Stomach (tissue), 9 donors: ENCODE measurements around the gene DHTKD1. TPM values are rescaled to one million over a fixed set of nuclear protein-coding genes. Genes with fewer than 3 reads are reported as not detected.
A peak's percentile ranks its signal among the peaks of the same experiment; 100 is the strongest.

Experiments used
- DNase-seq, 2 donors: peaks; one replicate each; pipeline versions ENCODE4 v3.0.0 to v3.0.0-alpha.2; 2013 to 2019
- H3K27ac ChIP-seq, 5 donors: fragments of 200-600 bp in 4 of 5; sonication (generic) in 4 of 5; one replicate each; pipeline ENCODE4 v1.5.1; 2013 to 2019; ENCODE audit warnings: mild to moderate bottlenecking in 1 of 5, moderate library complexity in 1 of 5
- H3K27me3 ChIP-seq, 3 donors: fragments of 200-600 bp; sonication (generic); one replicate each; pipeline ENCODE4 v1.5.1; 2017 to 2019; ENCODE audit warnings: mixed run types in 1 of 3
- H3K36me3 ChIP-seq, 4 donors: fragments of 200-600 bp; sonication (generic); 1 replicate in 3 of 4; 2 replicates in 1 of 4; pipeline ENCODE4 v1.5.1; 2016 to 2019
- H3K4me1 ChIP-seq, 4 donors: fragments of 200-600 bp; sonication (generic); one replicate each; pipeline ENCODE4 v1.5.1; 2016 to 2019
- H3K4me3 ChIP-seq, 4 donors: fragments of 200-600 bp; sonication (generic) in 3 of 4; one replicate each; pipeline ENCODE4 v1.5.1; 2016 to 2019; ENCODE audit warnings: mild to moderate bottlenecking in 1 of 4
- H3K9me3 ChIP-seq, 4 donors: fragments of 200-600 bp; sonication (generic); one replicate each; pipeline ENCODE4 v1.5.1; 2016 to 2019
- EP300 ChIP-seq: sonication (generic); formaldehyde crosslinking; IDR thresholded peaks from one replicate; pipeline ENCODE4 v1.6.1; 2017; ENCODE audit warnings: antibody characterized with exemption
- POLR2A ChIP-seq, 4 donors: fragments of 450-650 bp; IDR thresholded peaks; one replicate each; pipeline ENCODE4 v1.6.1; 2016; ENCODE audit warnings: antibody characterized with exemption in 4 of 4, control low read depth in 2 of 4, mild to moderate bottlenecking in 1 of 4, moderate library complexity in 1 of 4
- POLR2AphosphoS5 ChIP-seq, 3 donors: sonication (generic); formaldehyde crosslinking; IDR thresholded peaks; one replicate each; pipeline ENCODE4 v1.6.1; 2016; ENCODE audit warnings: antibody characterized with exemption in 3 of 3
- WGBS, 5 donors: extraction: QIAGEN DNeasy Blood & Tissue Kit in 3 of 5; methylation state at CpG; one replicate each; pipeline versions ENCODE4 v1.1.5 to v1.1.7; 2013 to 2018; 5-methylcytosine and 5-hydroxymethylcytosine counted together
- intact Hi-C: fragments of 100-400 bp; cut with DNase I; formaldehyde crosslinking; loops from one replicate; pipeline ENCODE4 v1.15.1; 2023; ENCODE audit warnings: low total_unique reads
- polyA plus RNA-seq, 3 donors: library from polyadenylated mRNA; stranded (reverse); fragments of 200-250 nt; gene quantifications; one replicate each; pipeline ENCODE4 v1.2.3, GENCODE V29; 2013
- total RNA-seq, 5 donors: library from RNA; depleted of rRNA; stranded (reverse); fragments of >200 nt; gene quantifications; one replicate each; pipeline versions ENCODE4 v1.1.0 to v1.2.3, GENCODE V29; 2014 to 2016
- TF ChIP-seq, protein P1 (sequence below), 7 experiments: fragments of 450-650 bp in 4 of 7; fragments of 200-600 bp in 3 of 7; sonication (generic) in 3 of 7; IDR thresholded peaks; one replicate each; pipeline ENCODE4 v1.5.1; 2016 to 2019; ENCODE audit warnings: antibody characterized with exemption in 7 of 7, control low read depth in 2 of 7, mild to moderate bottlenecking in 1 of 7
- donor health status: healthy with polysubstance abuse.
- donor health status: Bipolar disorder and iron deficiency.
- donor health status: healthy.

Gene DHTKD1
- total and polyA plus RNA-seq, 8 donors = 6.4 to 98.2 (median 9.8) TPM

DNA sequence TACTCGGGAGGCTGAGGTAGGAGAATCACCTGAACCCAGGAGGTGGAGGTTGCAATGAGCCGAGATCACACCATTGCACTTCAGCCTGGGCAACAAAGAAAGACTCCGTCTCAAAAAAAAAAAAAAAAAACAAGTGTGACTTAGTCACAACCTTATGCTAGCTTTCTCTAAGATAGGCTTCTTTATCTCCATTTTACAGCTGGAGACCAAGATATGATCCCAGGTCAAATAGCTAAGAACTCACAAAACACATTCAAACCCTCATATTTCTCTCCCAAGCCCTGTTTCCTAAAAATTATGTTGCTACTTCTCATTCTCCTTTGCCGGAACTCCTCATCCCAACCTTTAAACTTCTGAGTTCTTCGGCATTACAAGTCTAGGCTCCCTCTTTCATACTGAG lies 13.0 kb upstream of the DHTKD1 start:
- peaks cover 8 to 15% (median 10%) of the 10 kb centered on the region in 4 donors for H3K4me1 ChIP-seq
- WGBS, 5 donors = 67 to 81% (median 77%) methylated on average over 5 of the region's 5 CpGs

DNA sequence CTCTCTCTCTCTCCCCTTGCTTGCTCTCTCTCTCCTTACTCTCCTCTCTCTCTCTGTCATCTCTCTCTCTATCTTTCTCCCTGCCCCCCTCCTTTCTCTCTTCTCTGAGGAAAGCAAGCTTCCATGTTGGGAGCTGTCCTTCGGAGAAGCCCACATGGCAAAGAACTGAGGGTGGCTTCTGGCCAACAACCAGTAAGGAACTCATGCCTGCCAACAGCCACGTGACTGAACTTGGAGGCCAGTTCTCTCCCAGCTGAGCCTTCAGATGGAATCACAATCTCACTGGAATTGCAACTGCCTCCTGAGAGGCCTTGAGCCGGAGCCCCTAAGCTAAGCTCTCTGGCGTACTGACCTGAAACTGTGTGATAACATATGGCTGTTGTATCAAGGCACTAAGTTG lies 12.0 kb upstream of the DHTKD1 start:
- TF ChIP-seq POLR2AphosphoS5 (IDR thresholded peaks at IDR 0.05) (no peak), POLR2A (IDR thresholded peaks at IDR 0.05) (no peak)
- no peaks in the 10 kb centered on the region for H3K9me3 ChIP-seq
- no peak overlapping the region for H3K4me3 ChIP-seq
- H3K27me3 ChIP-seq = no peaks in the 10 kb centered on the region
- intact Hi-C loops = no loop called here
- H3K4me1 ChIP-seq = peaks cover 8 to 15% (median 10%) of the 10 kb centered on the region in 4 donors
- DNase-seq = no peak
- no peak overlapping the region for H3K27ac ChIP-seq
- H3K36me3 ChIP-seq = no peaks in the 10 kb centered on the region
- WGBS, 5 donors = 52 to 61% (median 57%) methylated on average over 4 of the region's 4 CpGs

More for the DNA sequence above, 13.0 kb upstream of the DHTKD1 start:
- intact Hi-C loops = no loop called here
- TF ChIP-seq POLR2AphosphoS5 (IDR thresholded peaks at IDR 0.05) (no peak), EP300 (no peak), POLR2A (IDR thresholded peaks at IDR 0.05) (no peak)
- TF ChIP-seq, protein P1, sequence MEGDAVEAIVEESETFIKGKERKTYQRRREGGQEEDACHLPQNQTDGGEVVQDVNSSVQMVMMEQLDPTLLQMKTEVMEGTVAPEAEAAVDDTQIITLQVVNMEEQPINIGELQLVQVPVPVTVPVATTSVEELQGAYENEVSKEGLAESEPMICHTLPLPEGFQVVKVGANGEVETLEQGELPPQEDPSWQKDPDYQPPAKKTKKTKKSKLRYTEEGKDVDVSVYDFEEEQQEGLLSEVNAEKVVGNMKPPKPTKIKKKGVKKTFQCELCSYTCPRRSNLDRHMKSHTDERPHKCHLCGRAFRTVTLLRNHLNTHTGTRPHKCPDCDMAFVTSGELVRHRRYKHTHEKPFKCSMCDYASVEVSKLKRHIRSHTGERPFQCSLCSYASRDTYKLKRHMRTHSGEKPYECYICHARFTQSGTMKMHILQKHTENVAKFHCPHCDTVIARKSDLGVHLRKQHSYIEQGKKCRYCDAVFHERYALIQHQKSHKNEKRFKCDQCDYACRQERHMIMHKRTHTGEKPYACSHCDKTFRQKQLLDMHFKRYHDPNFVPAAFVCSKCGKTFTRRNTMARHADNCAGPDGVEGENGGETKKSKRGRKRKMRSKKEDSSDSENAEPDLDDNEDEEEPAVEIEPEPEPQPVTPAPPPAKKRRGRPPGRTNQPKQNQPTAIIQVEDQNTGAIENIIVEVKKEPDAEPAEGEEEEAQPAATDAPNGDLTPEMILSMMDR (IDR thresholded peaks at IDR 0.05) = no peak
- Histone ChIP-seq H3K36me3 (no peaks in the 10 kb centered on the region), H3K27ac (no peak overlapping the region), H3K9me3 (no peaks in the 10 kb centered on the region), H3K4me3 (no peak overlapping the region), H3K27me3 (no peaks in the 10 kb centered on the region)
- no peak for DNase-seq

DNA sequence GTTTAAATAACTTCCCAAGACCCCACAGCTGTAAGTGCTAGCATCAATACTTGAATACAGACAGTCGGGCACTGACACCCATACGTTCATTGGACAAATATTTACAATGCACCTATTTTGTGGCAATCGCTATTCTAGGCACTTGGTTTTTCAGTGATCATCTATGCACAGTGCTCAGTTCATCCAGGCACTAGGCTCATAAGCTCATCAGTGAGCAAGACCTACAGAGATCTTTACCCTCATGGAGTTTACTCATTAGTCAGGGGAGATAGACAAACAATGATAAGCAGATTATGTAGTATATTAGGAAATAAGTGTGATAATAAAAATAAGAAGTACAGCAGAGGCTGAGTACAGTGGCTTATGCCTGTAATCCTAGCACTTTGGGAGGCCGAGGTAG lies 7.6 kb upstream of the DHTKD1 start:
- intact Hi-C loops = no loop called here
- H3K27ac ChIP-seq = no peak overlapping the region
- no peaks in the 10 kb centered on the region for H3K9me3 ChIP-seq
- H3K36me3 ChIP-seq = no peaks in the 10 kb centered on the region
- no peaks in the 10 kb centered on the region for H3K4me1 ChIP-seq
- WGBS, 5 donors = 60 to 81% (median 67%) methylated on average over 4 of the region's 4 CpGs
- no peak overlapping the region for H3K4me3 ChIP-seq
- H3K27me3 ChIP-seq = no peaks in the 10 kb centered on the region
- TF ChIP-seq POLR2A (IDR thresholded peaks at IDR 0.05) (no peak), POLR2AphosphoS5 (IDR thresholded peaks at IDR 0.05) (no peak), EP300 (no peak)
- TF ChIP-seq, protein P1 (IDR thresholded peaks at IDR 0.05) = no peak
- no peak for DNase-seq

DNA sequence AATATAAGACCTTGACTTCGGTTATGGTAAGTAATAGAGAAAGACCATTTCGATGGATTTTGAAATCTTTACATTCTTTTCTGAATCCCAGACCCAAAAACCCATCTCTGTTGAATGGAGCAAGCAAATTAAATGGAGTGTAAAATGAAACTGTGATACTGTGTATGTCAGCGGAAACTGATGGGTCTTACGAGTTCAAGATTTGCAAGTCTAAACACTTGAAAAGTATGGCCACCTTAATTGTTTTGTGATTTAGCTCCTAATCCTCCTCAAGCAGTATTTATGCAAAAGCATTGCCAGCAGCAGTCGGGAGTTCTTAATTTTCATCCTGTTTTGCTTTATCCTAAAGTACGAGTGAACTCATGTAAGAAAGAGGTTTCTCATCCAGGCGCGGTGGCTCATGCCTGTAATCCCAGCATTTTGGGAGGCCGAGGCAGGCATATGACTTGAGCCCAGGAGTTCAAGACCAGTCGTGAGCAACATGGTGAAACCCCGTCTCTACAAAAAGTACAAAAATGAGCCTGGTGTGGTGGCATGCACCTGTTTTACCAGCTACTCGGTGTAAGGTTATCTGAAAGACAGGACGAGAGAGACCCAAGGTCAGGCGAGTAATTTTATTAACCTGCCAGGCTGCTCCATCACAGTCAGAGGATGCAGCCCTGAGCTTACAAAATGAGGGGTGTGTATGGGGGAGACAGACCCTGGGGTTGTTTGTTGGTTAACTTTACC lies 5.8 kb upstream of the DHTKD1 start:
- Histone ChIP-seq H3K9me3 (no peaks in the 10 kb centered on the region), H3K27me3 (no peaks in the 10 kb centered on the region), H3K36me3 (no peaks in the 10 kb centered on the region), H3K4me3 (peak overlapping the region in 1 of 4 donors; percentile 14), H3K4me1 (no peaks in the 10 kb centered on the region), H3K27ac (no peak overlapping the region)
- TF ChIP-seq EP300 (no peak), POLR2AphosphoS5 (IDR thresholded peaks at IDR 0.05) (no peak), POLR2A (IDR thresholded peaks at IDR 0.05) (no peak)
- TF ChIP-seq, protein P1 (IDR thresholded peaks at IDR 0.05) = no peak
- no peak for DNase-seq
- WGBS, 5 donors = 58 to 70% (median 64%) methylated on average over 14 of the region's 14 CpGs
- intact Hi-C loops = no loop called here

DNA sequence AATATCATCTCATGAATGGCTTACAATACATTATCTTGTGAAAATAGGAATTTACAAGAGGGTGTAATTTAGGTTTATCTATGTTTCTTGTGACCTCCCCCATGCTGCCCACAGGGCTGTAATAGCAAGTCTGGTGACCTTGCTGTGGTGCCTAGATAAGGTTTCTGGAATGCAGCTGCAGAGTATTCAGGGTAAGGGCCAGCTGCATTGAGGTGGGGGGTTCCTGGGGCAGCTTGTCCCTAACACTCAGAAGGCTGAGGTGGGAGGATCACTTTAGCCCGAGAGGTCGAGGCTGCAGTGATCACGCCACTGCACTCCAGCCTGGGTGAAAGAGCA lies 5.3 kb upstream of the DHTKD1 start:
- no peak overlapping the region for H3K4me3 ChIP-seq
- H3K27ac ChIP-seq = no peak overlapping the region
- 84 to 95% (median 87%) methylated on average over 3 of the region's 3 CpGs for WGBS, 5 donors
- no peaks in the 10 kb centered on the region for H3K27me3 ChIP-seq
- DNase-seq = no peak
- TF ChIP-seq, protein P1 (IDR thresholded peaks at IDR 0.05) = no peak
- TF ChIP-seq POLR2A (IDR thresholded peaks at IDR 0.05) = no peak
- no peak for TF ChIP-seq POLR2AphosphoS5 (IDR thresholded peaks at IDR 0.05)
- TF ChIP-seq EP300 = no peak
- intact Hi-C loops = no loop called here
- H3K4me1 ChIP-seq = peaks cover 0 to 4% (median 2%) of the 10 kb centered on the region in 4 donors
- no peaks in the 10 kb centered on the region for H3K9me3 ChIP-seq
- H3K36me3 ChIP-seq = no peaks in the 10 kb centered on the region
